ENCODE measurements around the gene RPL13. TPM values are rescaled to one million over a fixed set of nuclear protein-coding genes. Genes with fewer than 3 reads are reported as not detected.

Gene RPL13
- total RNA-seq, 2 experiments from 2014 or later = 4,971 to 5,051 TPM

DNA sequence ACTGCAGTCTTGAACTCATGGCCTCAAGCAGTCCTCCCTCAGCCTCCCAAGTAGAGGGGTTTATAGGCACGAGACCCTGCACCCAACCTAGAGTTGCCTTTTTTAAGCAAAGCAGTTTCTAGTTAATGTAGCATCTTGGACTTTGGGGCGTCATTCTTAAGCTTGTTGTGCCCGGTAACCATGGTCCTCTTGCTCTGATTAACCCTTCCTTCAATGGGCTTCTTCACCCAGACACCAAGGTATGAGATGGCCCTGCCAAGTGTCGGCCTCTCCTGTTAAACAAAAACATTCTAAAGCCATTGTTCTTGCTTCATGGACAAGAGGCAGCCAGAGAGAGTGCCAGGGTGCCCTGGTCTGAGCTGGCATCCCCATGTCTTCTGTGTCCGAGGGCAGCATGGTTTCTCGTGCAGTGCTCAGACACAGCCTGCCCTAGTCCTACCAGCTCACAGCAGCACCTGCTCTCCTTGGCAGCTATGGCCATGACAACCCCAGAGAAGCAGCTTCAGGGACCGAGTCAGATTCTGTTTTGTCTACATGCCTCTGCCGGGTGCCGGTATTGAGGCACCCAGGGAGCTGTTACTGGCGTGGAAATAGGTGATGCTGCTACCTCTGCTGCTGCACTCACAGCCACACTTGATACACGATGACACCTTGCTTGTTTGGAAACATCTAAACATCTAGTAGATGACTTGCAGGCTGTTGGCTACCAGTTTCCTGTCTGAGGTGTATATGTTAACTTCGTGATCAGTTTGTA lies 3.3 kb downstream of the RPL13 start:
- peaks cover 0 to 5% of the 10 kb centered on the region in 2 experiments for H3K9me3 ChIP-seq (ENCODE audit: control insufficient read depth in 1 of 2, insufficient read depth in 1 of 2, low read length in 2 of 2)
- peaks cover 63% of the 10 kb centered on the region for H3K4me1 Mint-ChIP-seq (ENCODE audit: low read depth)
- H3K4me3 ChIP-seq (ENCODE audit: low read length) = no peak overlapping the region
- TF ChIP-seq, protein P1, sequence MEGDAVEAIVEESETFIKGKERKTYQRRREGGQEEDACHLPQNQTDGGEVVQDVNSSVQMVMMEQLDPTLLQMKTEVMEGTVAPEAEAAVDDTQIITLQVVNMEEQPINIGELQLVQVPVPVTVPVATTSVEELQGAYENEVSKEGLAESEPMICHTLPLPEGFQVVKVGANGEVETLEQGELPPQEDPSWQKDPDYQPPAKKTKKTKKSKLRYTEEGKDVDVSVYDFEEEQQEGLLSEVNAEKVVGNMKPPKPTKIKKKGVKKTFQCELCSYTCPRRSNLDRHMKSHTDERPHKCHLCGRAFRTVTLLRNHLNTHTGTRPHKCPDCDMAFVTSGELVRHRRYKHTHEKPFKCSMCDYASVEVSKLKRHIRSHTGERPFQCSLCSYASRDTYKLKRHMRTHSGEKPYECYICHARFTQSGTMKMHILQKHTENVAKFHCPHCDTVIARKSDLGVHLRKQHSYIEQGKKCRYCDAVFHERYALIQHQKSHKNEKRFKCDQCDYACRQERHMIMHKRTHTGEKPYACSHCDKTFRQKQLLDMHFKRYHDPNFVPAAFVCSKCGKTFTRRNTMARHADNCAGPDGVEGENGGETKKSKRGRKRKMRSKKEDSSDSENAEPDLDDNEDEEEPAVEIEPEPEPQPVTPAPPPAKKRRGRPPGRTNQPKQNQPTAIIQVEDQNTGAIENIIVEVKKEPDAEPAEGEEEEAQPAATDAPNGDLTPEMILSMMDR (IDR thresholded peaks at IDR 0.05) = no peak
- no peak overlapping the region for H3K27ac ChIP-seq (ENCODE audit: low read depth in 1 of 2, low read length in 2 of 2)
- no peaks in the 10 kb centered on the region for H3K27me3 Mint-ChIP-seq
- intact Hi-C loops (cut with DNase I, micrococcal nuclease) = loop anchor here (5.0 kb wide), 2 partner anchors 77 to 93 kb away; partner anchors contain the start of genes CHMP1A (in 1 of the 2) and SPATA33 (in 1 of the 2)
- peaks cover 39% of the 10 kb centered on the region for H3K36me3 ChIP-seq (ENCODE audit: insufficient read depth, low read length)
- H3K4me1 ChIP-seq (ENCODE audit: insufficient read depth, low read length) = peaks cover 64% of the 10 kb centered on the region
- H3K27me3 ChIP-seq (ENCODE audit: control insufficient read depth in 1 of 2, insufficient read depth in 2 of 2, low read length in 2 of 2) = peaks cover 0 to 3% of the 10 kb centered on the region in 2 experiments
- H3K27ac Mint-ChIP-seq = peak overlapping the region; percentile 82
- DNase-seq = no peak
- peaks cover 62% of the 10 kb centered on the region for H3K36me3 Mint-ChIP-seq (ENCODE audit: low read depth)
- ChIA-PET POLR2A (interaction anchor here (1.2 to 3.2 kb wide), 4 partner anchors 15 to 248 kb away, joined by 3 to 11 read pairs (median 4); partner anchors contain the start of gene SPG7), CTCF (no interaction called here)
- H3K9me3 Mint-ChIP-seq = no peaks in the 10 kb centered on the region
- H3K4me3 Mint-ChIP-seq = peak overlapping the region; percentile 79
- no peak for ATAC-seq (ENCODE audit: poor library complexity)

DNA sequence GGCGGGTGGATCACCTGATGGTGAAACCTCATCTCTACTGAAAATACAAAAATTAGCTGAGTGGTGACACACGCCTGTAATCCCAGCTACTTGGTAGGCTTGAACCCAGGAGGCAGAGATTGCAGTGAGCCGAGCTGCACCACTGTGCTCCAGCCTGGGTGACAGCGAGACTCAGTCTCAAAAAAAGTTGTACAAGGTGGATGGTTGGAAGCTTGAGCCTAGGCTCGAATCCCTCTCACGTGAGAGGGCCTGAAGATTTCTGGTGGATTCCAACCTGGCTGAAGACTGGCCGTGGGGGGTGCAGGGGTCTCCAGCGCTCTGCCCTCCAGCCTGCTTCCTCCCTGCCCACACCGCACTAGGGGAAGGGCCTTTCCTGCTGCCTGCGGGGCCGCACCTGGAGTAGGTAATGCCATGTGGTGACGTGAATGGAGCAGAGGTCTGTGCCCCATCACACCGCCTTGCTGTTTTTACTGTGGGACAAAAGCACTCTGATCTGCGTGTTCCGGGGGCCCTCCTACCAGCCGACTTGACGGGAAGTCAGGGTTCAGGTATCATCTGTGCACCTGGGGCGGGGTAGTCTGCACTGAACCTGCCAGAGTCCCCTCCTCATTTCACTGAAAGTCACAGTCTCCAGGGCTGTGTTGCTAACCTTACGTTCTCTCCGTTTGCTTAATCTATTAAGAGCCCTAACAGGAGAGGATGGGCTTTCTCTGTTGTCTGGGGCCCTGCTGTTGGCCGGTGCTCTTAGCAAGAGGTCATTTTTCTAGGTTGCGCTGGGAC lies 4.2 kb downstream of the RPL13 start:
- Mint-ChIP-seq H3K27ac (peak overlapping the region; percentile 82), H3K27me3 (no peaks in the 10 kb centered on the region), H3K4me3 (peak overlapping the region; percentile 79), H3K9me3 (no peaks in the 10 kb centered on the region), H3K36me3 (ENCODE audit: low read depth) (peaks cover 61% of the 10 kb centered on the region), H3K4me1 (ENCODE audit: low read depth) (peaks cover 59% of the 10 kb centered on the region)
- Histone ChIP-seq H3K27me3 (ENCODE audit: control insufficient read depth in 1 of 2, insufficient read depth in 2 of 2, low read length in 2 of 2) (peaks cover 0 to 3% of the 10 kb centered on the region in 2 experiments), H3K27ac (ENCODE audit: low read depth in 1 of 2, low read length in 2 of 2) (no peak overlapping the region), H3K4me1 (ENCODE audit: insufficient read depth, low read length) (peaks cover 58% of the 10 kb centered on the region), H3K36me3 (ENCODE audit: insufficient read depth, low read length) (peaks cover 39% of the 10 kb centered on the region), H3K9me3 (ENCODE audit: control insufficient read depth in 1 of 2, insufficient read depth in 1 of 2, low read length in 2 of 2) (peaks cover 0 to 5% of the 10 kb centered on the region in 2 experiments), H3K4me3 (ENCODE audit: low read length) (no peak overlapping the region)
- DNase-seq (peak in 3 of 14 experiments; percentile 9 to 31 (median 14)), ATAC-seq (ENCODE audit: poor library complexity) (no peak)
- TF ChIP-seq, protein P1 (IDR thresholded peaks at IDR 0.05) = no peak
- intact Hi-C loops (cut with DNase I, micrococcal nuclease) = loop anchor here (5.0 kb wide), 2 partner anchors 77 to 93 kb away; partner anchors contain the start of genes CHMP1A (in 1 of the 2) and SPATA33 (in 1 of the 2)
- POLR2A ChIA-PET = interaction anchor here (0.9 to 3.2 kb wide), 5 partner anchors 15 to 317 kb away, joined by 3 to 11 read pairs (median 4); partner anchors contain the start of gene SPG7
- CTCF ChIA-PET = no interaction called here

DNA sequence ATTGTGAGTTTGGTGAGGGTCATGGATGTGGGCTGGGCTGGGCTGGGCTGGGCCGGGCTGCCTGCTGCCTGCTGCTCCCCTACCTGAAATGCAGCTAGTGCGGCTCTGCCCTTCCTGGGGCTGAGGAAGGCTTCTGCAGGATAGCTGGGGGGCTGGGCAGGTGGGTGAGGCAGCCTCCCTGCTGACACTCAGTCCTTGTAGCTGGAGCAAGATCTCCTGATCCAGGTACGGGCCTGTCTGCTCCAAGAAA lies 4.7 kb downstream of the RPL13 start:
- TF ChIP-seq, protein P1 (IDR thresholded peaks at IDR 0.05) = no peak
- Mint-ChIP-seq H3K9me3 (no peaks in the 10 kb centered on the region), H3K4me3 (peak overlapping the region; percentile 79), H3K27me3 (no peaks in the 10 kb centered on the region), H3K4me1 (ENCODE audit: low read depth) (peaks cover 56% of the 10 kb centered on the region), H3K27ac (peak overlapping the region; percentile 82), H3K36me3 (ENCODE audit: low read depth) (peaks cover 56% of the 10 kb centered on the region)
- H3K9me3 ChIP-seq (ENCODE audit: control insufficient read depth in 1 of 2, insufficient read depth in 1 of 2, low read length in 2 of 2) = peaks cover 0 to 5% of the 10 kb centered on the region in 2 experiments
- intact Hi-C loops (cut with DNase I, micrococcal nuclease) = no loop called here
- CTCF ChIA-PET = no interaction called here
- no peak overlapping the region for H3K4me3 ChIP-seq (ENCODE audit: low read length)
- DNase-seq (peak in 1 of 14 experiments; percentile 8), ATAC-seq (ENCODE audit: poor library complexity) (no peak)
- POLR2A ChIA-PET = interaction anchor here (0.9 kb wide), 1 partner anchor 318 kb away, joined by 3 read pairs; no protein-coding TSS in a partner anchor
- no peak overlapping the region for H3K27ac ChIP-seq (ENCODE audit: low read depth in 1 of 2, low read length in 2 of 2)
- H3K36me3 ChIP-seq (ENCODE audit: insufficient read depth, low read length) = peaks cover 39% of the 10 kb centered on the region
- H3K27me3 ChIP-seq (ENCODE audit: control insufficient read depth in 1 of 2, insufficient read depth in 2 of 2, low read length in 2 of 2) = peaks cover 0 to 3% of the 10 kb centered on the region in 2 experiments
- H3K4me1 ChIP-seq (ENCODE audit: insufficient read depth, low read length) = peaks cover 54% of the 10 kb centered on the region
